Measurements from ENCODE around the gene POU2F3.

The POU2F3 gene

GRCh38 chr11:120241277-120241676, 1.3 kb downstream of the POU2F3 start (continued):
- no peak for TF ChIP-seq ZNF274 (IDR thresholded peaks at IDR 0.05; ENCODE audit: low read length)
- TF ChIP-seq ZNF274 (tag by site-specific recombination; IDR thresholded peaks at IDR 0.05; ENCODE audit: borderline replicate concordance) = no peak

GRCh38 chr11:120243221-120243620, 3.3 kb downstream of the POU2F3 start:
- ChIA-PET CTCF (interaction anchor here (0.7 to 6.1 kb wide), 7 partner anchors 7 to 60 kb away, joined by 3 to 37 read pairs (median 4); no protein-coding TSS in a partner anchor), POLR2A (no interaction called here)
- no peak overlapping the region for H3K4me3 ChIP-seq (ENCODE audit: low read depth, low read length)
- no peak overlapping the region for H3K27ac ChIP-seq (ENCODE audit: extremely low read depth, low read depth, low read length)
- no peaks in the 10 kb centered on the region for H3K9me3 ChIP-seq (ENCODE audit: control insufficient read depth, insufficient read depth, low read depth, low read length)
- H3K36me3 ChIP-seq (ENCODE audit: control insufficient read depth in 2 of 2, insufficient read depth in 1 of 2, low read length in 2 of 2) = no peaks in the 10 kb centered on the region
- TF ChIP-seq ZNF555 (tag by site-specific recombination; conservative IDR thresholded peaks at IDR 0.05) (no peak), ZFP69B (tag by site-specific recombination; IDR thresholded peaks at IDR 0.05) (no peak), GLIS2 (tag by site-specific recombination; IDR thresholded peaks at IDR 0.05) (no peak), ZNF521 (tag by site-specific recombination; IDR thresholded peaks at IDR 0.05) (no peak)
- no peaks in the 10 kb centered on the region for H3K4me1 ChIP-seq (ENCODE audit: control insufficient read depth, insufficient read depth, low read length)

GRCh38 chr11:120244476-120245365, 4.8 kb downstream of the POU2F3 start:
- POLR2A ChIA-PET = no interaction called here
- CTCF ChIA-PET = interaction anchor here (1.5 to 6.1 kb wide), 3 partner anchors 9 to 60 kb away, joined by 5 to 37 read pairs (median 26); no protein-coding TSS in a partner anchor
- H3K4me1 ChIP-seq (ENCODE audit: control insufficient read depth, insufficient read depth, low read length) = no peaks in the 10 kb centered on the region

GRCh38 chr11:120245434-120245833, 5.5 kb downstream of the POU2F3 start:
- Histone ChIP-seq H3K9me3 (ENCODE audit: control insufficient read depth, insufficient read depth, low read depth, low read length) (no peaks in the 10 kb centered on the region), H3K27ac (ENCODE audit: extremely low read depth, low read depth, low read length) (no peak overlapping the region), H3K4me3 (ENCODE audit: low read depth, low read length) (no peak overlapping the region), H3K4me1 (ENCODE audit: control insufficient read depth, insufficient read depth, low read length) (no peaks in the 10 kb centered on the region), H3K36me3 (ENCODE audit: control insufficient read depth in 2 of 2, insufficient read depth in 1 of 2, low read length in 2 of 2) (no peaks in the 10 kb centered on the region)
- no peak for TF ChIP-seq TCF7L2 (IDR thresholded peaks at IDR 0.05; ENCODE audit: borderline replicate concordance, low read depth, low read length)
- CTCF ChIA-PET = interaction anchor here (1.5 to 6.1 kb wide), 4 partner anchors 10 to 59 kb away, joined by 5 to 37 read pairs (median 16); no protein-coding TSS in a partner anchor
- POLR2A ChIA-PET = no interaction called here

More at GRCh38 chr11:120244476-120245365, 4.8 kb downstream of the POU2F3 start:
- no peak overlapping the region for H3K4me3 ChIP-seq (ENCODE audit: low read depth, low read length)
- TF ChIP-seq OVOL3 (tag by site-specific recombination; IDR thresholded peaks at IDR 0.05) = no peak
- peak; percentile 22; the same call in 1 of the 2 replicates for TF ChIP-seq GLIS1 (tag by site-specific recombination; IDR thresholded peaks at IDR 0.05)
- TF ChIP-seq ZNF677 (tag by site-specific recombination; IDR thresholded peaks at IDR 0.05) = peak; percentile 69; the same call in 1 of the 2 replicates
- TF ChIP-seq ZIC2 (tag by site-specific recombination; IDR thresholded peaks at IDR 0.05) = peak; percentile 43; the same call in 1 of the 2 replicates
- no peak for TF ChIP-seq ZBTB17 (tag by site-specific recombination; IDR thresholded peaks at IDR 0.05)
- no peak for TF ChIP-seq ZFP69B (tag by site-specific recombination; IDR thresholded peaks at IDR 0.05)
- TF ChIP-seq ZNF626 (tag by site-specific recombination; IDR thresholded peaks at IDR 0.05) = no peak
- TF ChIP-seq ZNF514 (tag by site-specific recombination; IDR thresholded peaks at IDR 0.05) = no peak
- TF ChIP-seq ZNF302 (tag by site-specific recombination; IDR thresholded peaks at IDR 0.05; ENCODE audit: low read depth) = no peak
- no peak for TF ChIP-seq ZNF350 (tag by site-specific recombination; IDR thresholded peaks at IDR 0.05)
- TF ChIP-seq WT1 (tag by site-specific recombination; IDR thresholded peaks at IDR 0.05) = 0 out of 2 replicates have a peak, but pooled peaks have one; percentile 20
- no peak for TF ChIP-seq ZNF341 (tag by site-specific recombination; IDR thresholded peaks at IDR 0.05; ENCODE audit: low read depth)
- no peak for TF ChIP-seq TSHZ1 (tag by site-specific recombination; IDR thresholded peaks at IDR 0.05; ENCODE audit: borderline replicate concordance)
- H3K9me3 ChIP-seq (ENCODE audit: control insufficient read depth, insufficient read depth, low read depth, low read length) = no peaks in the 10 kb centered on the region
- H3K36me3 ChIP-seq (ENCODE audit: control insufficient read depth in 2 of 2, insufficient read depth in 1 of 2, low read length in 2 of 2) = no peaks in the 10 kb centered on the region
- no peak overlapping the region for H3K27ac ChIP-seq (ENCODE audit: extremely low read depth, low read depth, low read length)
